PFSK-1 (cell line): ENCODE data around the gene RPUSD3.

Experiments used
- FOXP2 ChIP-seq: optimal IDR thresholded peaks from 2 replicates; pipeline ENCODE3; 2011; ENCODE audit warnings: borderline replicate concordance, control low read depth, inconsistent platforms; ENCODE audit not compliant: insufficient read depth; ENCODE audit errors: extremely low read length, extremely low read depth
- POLR2AphosphoS5 ChIP-seq: IDR thresholded peaks from 2 replicates; pipeline ENCODE4 v1.6.1; 2012; ENCODE audit warnings: low read depth, mild to moderate bottlenecking, control low read depth, low read length, moderate library complexity
- SIN3A ChIP-seq: IDR thresholded peaks from 2 replicates; pipeline ENCODE4 v1.6.1; 2012; ENCODE audit warnings: mild to moderate bottlenecking, low read length, moderate library complexity, borderline replicate concordance; ENCODE audit not compliant: insufficient read depth
- TAF1 ChIP-seq: IDR thresholded peaks from 2 replicates; pipeline ENCODE4 v1.6.1; 2012; ENCODE audit warnings: low read length, control low read depth, borderline replicate concordance; ENCODE audit not compliant: insufficient read depth
- TF ChIP-seq, protein P1 (sequence below), 2 experiments: IDR thresholded peaks; 2 replicates each; pipeline versions ENCODE4 v1.6.1 to v1.8.0; 2011 to 2012; ENCODE audit warnings: low read depth in 2 of 2, low read length in 2 of 2, control low read depth in 1 of 2, inconsistent platforms in 1 of 2, mild to moderate bottlenecking in 1 of 2, moderate library complexity in 1 of 2; ENCODE audit not compliant: insufficient read depth in 1 of 2

The RPUSD3 gene

DNA sequence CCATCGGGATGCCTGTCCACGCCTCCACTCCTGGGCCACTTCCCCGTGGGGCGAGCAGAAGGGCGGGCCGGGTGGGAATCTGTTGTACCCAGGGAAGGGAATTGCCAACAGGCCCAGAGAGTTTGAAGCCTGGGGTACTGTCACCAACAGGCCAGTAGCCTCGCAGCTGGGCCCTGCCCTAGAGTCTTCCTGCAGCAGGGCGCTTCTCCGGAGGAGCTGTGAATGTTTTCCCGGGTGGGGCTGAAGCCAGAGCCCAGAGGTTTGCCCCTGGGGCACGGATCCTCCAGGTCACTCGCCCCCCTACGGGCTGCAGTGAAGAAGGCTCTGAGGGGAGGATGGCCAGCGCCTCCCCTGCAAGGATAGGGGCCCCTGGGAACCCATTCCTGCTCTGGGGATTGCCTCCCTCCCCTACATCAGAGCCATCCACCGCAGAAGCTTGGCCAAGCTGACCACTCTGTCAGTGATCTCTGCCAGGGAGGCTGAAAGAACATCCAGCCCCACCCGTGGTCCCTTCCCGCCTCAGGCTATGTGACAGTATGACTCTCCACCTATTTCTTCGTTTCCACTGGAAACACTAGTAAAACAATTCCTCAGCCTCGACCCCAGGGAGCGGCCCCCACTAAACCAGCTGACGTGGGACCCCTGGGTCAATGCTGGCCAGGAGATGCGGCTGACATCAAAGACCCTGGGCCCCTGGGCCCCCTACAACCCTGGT lies 19.4 kb upstream of the RPUSD3 start:
- TF ChIP-seq TAF1 (no peak), FOXP2 (no peak), POLR2AphosphoS5 (no peak), SIN3A (no peak)
- TF ChIP-seq, protein P1, sequence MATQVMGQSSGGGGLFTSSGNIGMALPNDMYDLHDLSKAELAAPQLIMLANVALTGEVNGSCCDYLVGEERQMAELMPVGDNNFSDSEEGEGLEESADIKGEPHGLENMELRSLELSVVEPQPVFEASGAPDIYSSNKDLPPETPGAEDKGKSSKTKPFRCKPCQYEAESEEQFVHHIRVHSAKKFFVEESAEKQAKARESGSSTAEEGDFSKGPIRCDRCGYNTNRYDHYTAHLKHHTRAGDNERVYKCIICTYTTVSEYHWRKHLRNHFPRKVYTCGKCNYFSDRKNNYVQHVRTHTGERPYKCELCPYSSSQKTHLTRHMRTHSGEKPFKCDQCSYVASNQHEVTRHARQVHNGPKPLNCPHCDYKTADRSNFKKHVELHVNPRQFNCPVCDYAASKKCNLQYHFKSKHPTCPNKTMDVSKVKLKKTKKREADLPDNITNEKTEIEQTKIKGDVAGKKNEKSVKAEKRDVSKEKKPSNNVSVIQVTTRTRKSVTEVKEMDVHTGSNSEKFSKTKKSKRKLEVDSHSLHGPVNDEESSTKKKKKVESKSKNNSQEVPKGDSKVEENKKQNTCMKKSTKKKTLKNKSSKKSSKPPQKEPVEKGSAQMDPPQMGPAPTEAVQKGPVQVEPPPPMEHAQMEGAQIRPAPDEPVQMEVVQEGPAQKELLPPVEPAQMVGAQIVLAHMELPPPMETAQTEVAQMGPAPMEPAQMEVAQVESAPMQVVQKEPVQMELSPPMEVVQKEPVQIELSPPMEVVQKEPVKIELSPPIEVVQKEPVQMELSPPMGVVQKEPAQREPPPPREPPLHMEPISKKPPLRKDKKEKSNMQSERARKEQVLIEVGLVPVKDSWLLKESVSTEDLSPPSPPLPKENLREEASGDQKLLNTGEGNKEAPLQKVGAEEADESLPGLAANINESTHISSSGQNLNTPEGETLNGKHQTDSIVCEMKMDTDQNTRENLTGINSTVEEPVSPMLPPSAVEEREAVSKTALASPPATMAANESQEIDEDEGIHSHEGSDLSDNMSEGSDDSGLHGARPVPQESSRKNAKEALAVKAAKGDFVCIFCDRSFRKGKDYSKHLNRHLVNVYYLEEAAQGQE (IDR thresholded peaks at IDR 0.05; ENCODE audit: insufficient read depth in 1 of 2, low read depth in 2 of 2, low read length in 2 of 2): no peak

DNA sequence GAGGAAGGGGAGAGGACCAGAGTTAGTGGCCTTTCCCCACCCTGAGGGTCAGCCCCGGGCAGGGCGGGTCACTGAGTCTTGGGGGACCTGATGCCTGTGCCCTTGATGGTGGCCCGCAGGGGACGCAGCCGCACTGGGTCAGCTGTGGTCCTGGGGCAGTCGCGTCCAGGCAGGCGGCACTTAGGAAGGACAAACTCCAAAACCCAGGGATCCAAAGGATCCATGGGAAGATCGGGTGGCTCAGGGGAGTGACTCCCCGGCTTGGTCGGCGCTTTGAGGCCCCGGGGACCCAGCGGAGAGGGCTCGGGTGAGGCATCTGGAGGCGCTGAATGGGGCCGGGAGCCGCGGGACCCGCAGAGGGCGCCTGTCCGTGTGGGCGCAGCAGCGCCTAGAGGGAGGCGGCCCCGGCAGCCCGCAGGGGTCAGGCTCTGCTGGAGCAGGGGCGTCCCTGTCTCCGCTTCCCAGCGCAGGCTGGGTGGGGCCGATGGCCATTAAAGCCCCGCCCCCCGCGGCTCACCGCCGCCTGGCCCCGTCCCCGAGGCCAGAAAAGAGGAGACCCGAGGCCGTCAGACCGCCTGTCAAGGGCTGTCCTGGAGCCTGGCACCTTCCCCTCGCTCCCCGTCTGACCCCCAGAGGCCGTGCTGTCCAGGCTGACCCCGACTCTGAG lies 18.7 kb upstream of the RPUSD3 start:
- no peak for TF ChIP-seq TAF1
- TF ChIP-seq FOXP2: no peak
- TF ChIP-seq, protein P1 (IDR thresholded peaks at IDR 0.05; ENCODE audit: insufficient read depth in 1 of 2, low read depth in 2 of 2, low read length in 2 of 2): no peak
- no peak for TF ChIP-seq SIN3A
- TF ChIP-seq POLR2AphosphoS5: no peak

DNA sequence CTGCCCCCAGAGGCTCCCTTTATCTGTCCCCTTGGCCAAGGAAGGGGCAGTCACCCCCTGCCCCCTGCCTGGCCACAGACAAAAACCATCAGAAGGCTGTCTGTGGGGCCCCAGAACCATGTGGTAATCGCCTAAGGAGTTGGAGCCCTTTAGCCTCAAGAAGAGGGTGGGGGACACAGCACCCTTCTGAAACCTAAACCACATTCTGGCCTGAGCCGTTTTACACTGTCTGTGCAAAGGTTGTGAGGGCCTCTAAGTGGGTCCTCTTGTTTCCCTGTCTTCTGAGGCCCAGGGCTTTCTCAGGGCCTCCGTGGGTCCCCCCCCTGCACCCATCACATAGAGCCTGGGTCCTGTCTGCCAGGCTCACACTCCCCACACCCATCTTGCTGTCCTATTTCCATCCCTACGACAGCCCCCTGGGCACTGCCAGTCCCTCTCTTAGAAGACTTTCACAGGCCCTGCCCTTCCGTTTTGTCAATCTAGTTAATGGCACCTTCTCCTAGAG lies 17.9 kb upstream of the RPUSD3 start:
- TF ChIP-seq, protein P1 (IDR thresholded peaks at IDR 0.05; ENCODE audit: insufficient read depth in 1 of 2, low read depth in 2 of 2, low read length in 2 of 2): no peak
- TF ChIP-seq FOXP2 (no peak), TAF1 (no peak), SIN3A (no peak), POLR2AphosphoS5 (no peak)

DNA sequence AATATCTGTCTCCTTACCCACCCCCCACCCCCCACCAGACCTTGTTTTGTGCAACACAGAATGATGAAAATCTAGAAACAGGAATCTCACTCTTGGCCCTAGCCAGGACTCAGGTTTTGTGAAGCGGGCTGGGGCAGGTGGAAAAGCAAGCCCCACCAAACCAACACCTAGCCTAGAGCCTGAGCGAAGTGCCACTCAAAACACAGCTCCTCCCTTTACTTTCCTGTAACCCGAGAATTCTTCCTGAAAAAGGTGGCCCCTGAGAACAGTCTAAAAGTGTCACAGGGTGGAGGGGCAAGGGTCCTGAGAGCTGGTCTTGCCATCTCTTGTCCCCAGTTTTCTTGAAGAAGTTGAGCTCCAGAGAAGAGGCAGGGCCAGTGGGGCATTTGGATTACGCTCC lies 17.4 kb upstream of the RPUSD3 start:
- TF ChIP-seq SIN3A (no peak), TAF1 (no peak), POLR2AphosphoS5 (no peak), FOXP2 (no peak)
- TF ChIP-seq, protein P1 (IDR thresholded peaks at IDR 0.05; ENCODE audit: insufficient read depth in 1 of 2, low read depth in 2 of 2, low read length in 2 of 2): no peak
